K562 (cell line): ENCODE results near the gene NAPA. TPM values are rescaled to one million over a fixed set of nuclear protein-coding genes. Genes with fewer than 3 reads are reported as not detected.
A peak's percentile ranks its signal among the peaks of the same experiment; 100 is the strongest.

Experiments
- ATAC-seq: fragments of 200-7000 bp; cut with Tn5 transposase; 3 replicates; pipeline ENCODE4 v1.9.1; 2020; ENCODE audit warnings: moderate library complexity
- BruUV-seq: library from RNA; stranded (reverse); fragments of 400-500 nt; replicated peaks from 2 replicates; lab custom pipeline; 2021; lab: Mats Ljungman, UMichigan
- CTCF ChIA-PET: fragments of 300-600 bp; formaldehyde crosslinking; extraction: SDS; loops from one replicate; lab custom pipeline; 2021; ENCODE audit warnings: low intra/inter-chr PET ratio; lab: Yijun Ruan, JAX
- POLR2A ChIA-PET: fragments of 300-600, 350-650 bp; sonication (Branson Sonifier 250); formaldehyde crosslinking; extraction: SDS; loops from one replicate; lab custom pipeline; 2021; ENCODE audit warnings: antibody characterized with exemption, inconsistent platforms; lab: Yijun Ruan, JAX
- DNase-seq, 4 experiments: peaks; one replicate each; pipeline versions ENCODE4 v3.0.0 to v3.0.0-alpha.2; 2011 to 2018; ENCODE audit warnings: low spot score in 3 of 4, mixed read lengths in 3 of 4; ENCODE audit errors: extremely low read depth in 1 of 4
- FAIRE-seq: peaks from 2 replicates; lab custom pipeline; 2011; peaks lifted over from hg19 to GRCh38; lab: Jason Lieb, UNC
- H2AFZ ChIP-seq: 2 replicates; pipeline ENCODE4 v1.6.0; 2011; ENCODE audit warnings: low read depth, low read length, control low read depth, inconsistent platforms
- H3K27ac ChIP-seq: fragments of 200-600 bp; 3 replicates; pipeline ENCODE4 v1.8.0; 2011; ENCODE audit warnings: low read depth, mild to moderate bottlenecking, control low read depth, inconsistent platforms, low read length, moderate library complexity, mixed read lengths; ENCODE audit errors: extremely low read depth
- H3K27me3 ChIP-seq, 2 experiments: fragments of 300-600 bp in 1 of 2; 2 replicates in 1 of 2; 3 replicates in 1 of 2; pipeline versions ENCODE4 v1.6.0 to v1.8.0; 2011; ENCODE audit warnings: inconsistent platforms in 2 of 2, low read length in 2 of 2, mild to moderate bottlenecking in 1 of 2, mixed read lengths in 1 of 2, moderate library complexity in 1 of 2; ENCODE audit not compliant: control insufficient read depth in 2 of 2, insufficient read depth in 2 of 2
- H3K36me3 ChIP-seq: fragments of 300-600 bp; 3 replicates; pipeline ENCODE4 v1.8.0; 2011; ENCODE audit warnings: mild to moderate bottlenecking, low read length, inconsistent platforms; ENCODE audit not compliant: control insufficient read depth, insufficient read depth
- H3K4me1 ChIP-seq, 2 experiments: fragments of 200-600 bp in 1 of 2; replicated peaks in 1 of 2; 2 replicates in 1 of 2; 3 replicates in 1 of 2; pipeline versions ENCODE4 v1.5.1 to v1.8.0; 2011; ENCODE audit warnings: inconsistent platforms in 2 of 2, low read length in 2 of 2, mild to moderate bottlenecking in 1 of 2, mixed read lengths in 1 of 2, moderate library complexity in 1 of 2; ENCODE audit not compliant: control insufficient read depth in 2 of 2, insufficient read depth in 2 of 2
- H3K4me2 ChIP-seq: 2 replicates; pipeline ENCODE4 v1.6.1; 2011; ENCODE audit warnings: low read length, control low read depth, inconsistent platforms, mixed read lengths; ENCODE audit not compliant: insufficient read depth
- H3K4me3 ChIP-seq: fragments of 200-600 bp; sonication (generic), shearing (Covaris generic); 2 replicates; pipeline ENCODE4 v1.5.1; 2016; ENCODE audit warnings: control low read depth, inconsistent platforms
- H3K79me2 ChIP-seq: fragments of 200-600 bp; 3 replicates; pipeline ENCODE4 v1.8.0; 2011; ENCODE audit warnings: low read length, inconsistent platforms; ENCODE audit not compliant: control insufficient read depth, insufficient read depth
- H3K9ac ChIP-seq, 2 experiments: 2 replicates each; pipeline versions ENCODE4 v1.6.0 to v1.6.1; 2011; ENCODE audit warnings: low read depth in 2 of 2, low read length in 2 of 2, control low read depth in 1 of 2, inconsistent platforms in 1 of 2, mild to moderate bottlenecking in 1 of 2, mixed read lengths in 1 of 2; ENCODE audit not compliant: insufficient read depth in 1 of 2
- H3K9me1 ChIP-seq: one replicate; pipeline ENCODE4 v1.6.0; 2011; ENCODE audit warnings: inconsistent platforms, mild to moderate bottlenecking, low read length, moderate library complexity; ENCODE audit not compliant: control insufficient read depth, insufficient read depth
- H3K9me3 ChIP-seq: replicated peaks from 2 replicates; pipeline ENCODE4 v1.5.1; 2011; ENCODE audit warnings: low read depth, low read length, inconsistent platforms; ENCODE audit not compliant: control insufficient read depth, insufficient read depth
- H4K20me1 ChIP-seq: replicated peaks from 2 replicates; pipeline ENCODE4 v1.6.1; 2011; ENCODE audit warnings: low read length, inconsistent platforms, mixed read lengths; ENCODE audit not compliant: control insufficient read depth, insufficient read depth
- MAFG ChIP-seq: fragments of 450-650 bp; conservative IDR thresholded peaks from 2 replicates; pipeline ENCODE4 v1.6.1; 2016; ENCODE audit warnings: missing genetic modification characterization, missing compliant biosample characterization
- MYC ChIP-seq, 2 experiments: fragments of 250-450 bp in 1 of 2; sonication (Bioruptor Pico) in 1 of 2; IDR thresholded peaks; 2 replicates each; pipeline versions ENCODE4 v1.5.1 to v1.6.1; 2012 to 2021; ENCODE audit warnings: low read depth in 2 of 2, borderline replicate concordance in 1 of 2, improper control_type of control experiment in 1 of 2, low read length in 1 of 2, mild to moderate bottlenecking in 1 of 2, moderate library complexity in 1 of 2
- NFE2 ChIP-seq: IDR thresholded peaks from 2 replicates; pipeline ENCODE4 v1.6.1; 2014; ENCODE audit warnings: antibody characterized with exemption, low read depth
- PML ChIP-seq: IDR thresholded peaks from 2 replicates; pipeline ENCODE4 v1.6.1; 2012; ENCODE audit warnings: low read length, inconsistent platforms
- POLR2A ChIP-seq: fragments of 450-650 bp; conservative IDR thresholded peaks from 2 replicates; pipeline ENCODE4 v1.6.1; 2016
- TBP ChIP-seq: optimal IDR thresholded peaks from 2 replicates; pipeline ENCODE3; 2011; ENCODE audit warnings: low read depth, low read length, improper control_type of control experiment
- WGBS: fragments of 100-300 bp; shearing (Covaris generic); methylation state at CpG from one replicate; pipeline ENCODE4 v1.1.6; 2016; ENCODE audit warnings: low coverage, mixed read lengths; ENCODE audit not compliant: insufficient coverage; ENCODE audit errors: missing lambda C conversion rate; 5-methylcytosine and 5-hydroxymethylcytosine counted together
- in situ Hi-C: fragments of 300-500 bp; cut with MboI; formaldehyde crosslinking; loops from 4 replicates; pipeline ENCODE4 v1.15.0; 2018; ENCODE audit warnings: inconsistent platforms, mixed read lengths
- intact Hi-C: fragments of 100-400 bp; cut with micrococcal nuclease; formaldehyde crosslinking; loops from 2 replicates; pipeline ENCODE4 v1.14.2; 2022
- polyA plus RNA-seq, 8 experiments: library from polyadenylated mRNA; depleted of rRNA in 4 of 8; stranded (reverse) in 5 of 8; unstranded in 3 of 8; fragments of >200 nt; fragmentation: Nextera tagmentation in 2 of 8; fragmentation: Illumina TruSeq in 1 of 8; extraction: Ambion mirVana in 2 of 8; extraction: Trizol in 1 of 8; gene quantifications; 2 replicates each; pipeline versions ENCODE4 v1.2.1 to v1.2.3, GENCODE V29; 2011 to 2014; ENCODE audit warnings: inconsistent platforms in 1 of 8, missing spikeins in 1 of 8
- total RNA-seq, 7 experiments: library from RNA; depleted of rRNA in 6 of 7; stranded (reverse); fragments of >200 nt in 6 of 7; fragmentation: Illumina TruSeq in 2 of 7; extraction: Trizol in 2 of 7; gene quantifications; 2 replicates each; pipeline versions ENCODE4 v1.2.1 to v1.2.3, GENCODE V29; 2011 to 2021; ENCODE audit warnings: low replicate concordance in 1 of 7
- TF ChIP-seq, protein P1 (sequence below): fragments of 250-450 bp; sonication (Bioruptor Pico); IDR thresholded peaks from 2 replicates; pipeline ENCODE4 v1.4.0; 2020; ENCODE audit warnings: mild to moderate bottlenecking, moderate library complexity

Gene NAPA
- total and polyA plus RNA-seq, 9 of the 15 experiments (the other 6 are each of a cell fraction or from before 2014, with no cell fraction given) = 5.4 to 98.6 (median 77.5) TPM

DNA sequence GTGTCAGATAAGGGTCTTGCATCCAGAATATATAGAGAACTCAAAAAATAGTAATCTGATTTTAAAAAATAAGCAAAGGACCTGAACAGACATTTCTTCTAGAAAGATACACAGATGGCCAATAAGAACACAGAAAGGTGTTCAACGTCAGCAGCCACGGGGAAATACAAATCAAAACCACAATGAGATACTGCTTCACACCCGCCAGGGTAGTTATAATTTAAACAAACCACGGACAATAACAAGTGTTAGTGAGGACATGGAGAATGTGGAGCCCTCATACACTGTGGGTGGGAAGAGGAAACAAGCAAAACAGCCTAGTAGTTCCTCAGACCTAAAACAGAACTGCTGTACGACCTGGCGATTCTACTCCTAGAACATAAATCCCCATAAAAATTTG lies 26.7 kb upstream of the NAPA start:
- H4K20me1 ChIP-seq = no peaks in the 10 kb centered on the region
- ChIA-PET CTCF (no interaction called here), POLR2A (no interaction called here)
- ATAC-seq = no peak
- no peak overlapping the region for H2AFZ ChIP-seq
- BruUV-seq = TSS peak; percentile 93
- H3K9me1 ChIP-seq = no peaks in the 10 kb centered on the region
- no peak overlapping the region for H3K27ac ChIP-seq
- H3K79me2 ChIP-seq = no peaks in the 10 kb centered on the region
- no peak overlapping the region for H3K9ac ChIP-seq
- WGBS = 21% methylated on average over 6 of the region's 6 CpGs
- H3K4me3 ChIP-seq = no peak overlapping the region
- TF ChIP-seq NFE2 (0 out of 2 replicates have a peak, but pooled peaks have one; percentile 23), POLR2A (0 out of 2 replicates have a peak, but pooled peaks have one; percentile 15), PML (peak; percentile 52; the same call in 1 of the 2 replicates), MYC (IDR thresholded peaks at IDR 0.05; ENCODE audit: low read depth, low read length) (no peak), MYC (CRISPR knock-in tag; IDR thresholded peaks at IDR 0.05; ENCODE audit: borderline replicate concordance, low read depth) (no peak), TBP (peak; percentile 42), MAFG (peak; percentile 3; the same call in 1 of the 2 replicates)
- TF ChIP-seq, protein P1, sequence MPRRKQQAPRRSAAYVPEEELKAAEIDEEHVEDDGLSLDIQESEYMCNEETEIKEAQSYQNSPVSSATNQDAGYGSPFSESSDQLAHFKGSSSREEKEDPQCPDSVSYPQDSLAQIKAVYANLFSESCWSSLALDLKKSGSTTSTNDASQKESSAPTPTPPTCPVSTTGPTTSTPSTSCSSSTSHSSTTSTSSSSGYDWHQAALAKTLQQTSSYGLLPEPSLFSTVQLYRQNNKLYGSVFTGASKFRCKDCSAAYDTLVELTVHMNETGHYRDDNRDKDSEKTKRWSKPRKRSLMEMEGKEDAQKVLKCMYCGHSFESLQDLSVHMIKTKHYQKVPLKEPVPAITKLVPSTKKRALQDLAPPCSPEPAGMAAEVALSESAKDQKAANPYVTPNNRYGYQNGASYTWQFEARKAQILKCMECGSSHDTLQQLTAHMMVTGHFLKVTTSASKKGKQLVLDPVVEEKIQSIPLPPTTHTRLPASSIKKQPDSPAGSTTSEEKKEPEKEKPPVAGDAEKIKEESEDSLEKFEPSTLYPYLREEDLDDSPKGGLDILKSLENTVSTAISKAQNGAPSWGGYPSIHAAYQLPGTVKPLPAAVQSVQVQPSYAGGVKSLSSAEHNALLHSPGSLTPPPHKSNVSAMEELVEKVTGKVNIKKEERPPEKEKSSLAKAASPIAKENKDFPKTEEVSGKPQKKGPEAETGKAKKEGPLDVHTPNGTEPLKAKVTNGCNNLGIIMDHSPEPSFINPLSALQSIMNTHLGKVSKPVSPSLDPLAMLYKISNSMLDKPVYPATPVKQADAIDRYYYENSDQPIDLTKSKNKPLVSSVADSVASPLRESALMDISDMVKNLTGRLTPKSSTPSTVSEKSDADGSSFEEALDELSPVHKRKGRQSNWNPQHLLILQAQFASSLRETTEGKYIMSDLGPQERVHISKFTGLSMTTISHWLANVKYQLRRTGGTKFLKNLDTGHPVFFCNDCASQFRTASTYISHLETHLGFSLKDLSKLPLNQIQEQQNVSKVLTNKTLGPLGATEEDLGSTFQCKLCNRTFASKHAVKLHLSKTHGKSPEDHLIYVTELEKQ (CRISPR knock-in tag) = no peak
- TF ChIP-seq, all 486 proteins: peak for 5
- H3K4me1 ChIP-seq = peaks cover 3 to 34% of the 10 kb centered on the region in 2 experiments; a peak in 4 of 5 replicates
- in situ Hi-C loops (no loop called here), intact Hi-C loops (no loop called here)
- H3K4me2 ChIP-seq = no peak overlapping the region
- no peaks in the 10 kb centered on the region for H3K36me3 ChIP-seq
- H3K9me3 ChIP-seq = no peaks in the 10 kb centered on the region
- H3K27me3 ChIP-seq = peaks cover 14 to 22% of the 10 kb centered on the region in 2 experiments
- DNase-seq (no peak), FAIRE-seq (peak; percentile 54)
